NCI-H524 treated with DMSO at 0.1 percent for 48 hours (cell line): ENCODE measurements around the gene IL27RA.

Experiments used
- DNase-seq: peaks from one replicate; lab custom pipeline; 2025; lab: John Stamatoyannopoulos, UW

The IL27RA gene

GRCh38 chr19:14059652-14060155 lies 28.1 kb downstream of the IL27RA start:
- no peak for DNase-seq

- DNase-seq = no peak
These were observed 29.7 kb downstream of the IL27RA start for GRCh38 chr19:14061081-14061749.

GRCh38 chr19:14061751-14062557 lies 30.4 kb downstream of the IL27RA start, which contains the start of gene PALM3:
Gene PALM3, minus strand, starts transcription at chr19:14062076. Its CDS starts 96 bp downstream, at chr19:14061980.
- DNase-seq = no peak

- DNase-seq = no peak
These were observed 30.9 kb downstream of the IL27RA start for GRCh38 chr19:14062558-14062855.

- no peak for DNase-seq
These were observed 31.5 kb downstream of the IL27RA start for GRCh38 chr19:14063105-14063504.

- DNase-seq = no peak
These were observed 34.6 kb downstream of the IL27RA start for GRCh38 chr19:14066134-14066533.

DNA sequence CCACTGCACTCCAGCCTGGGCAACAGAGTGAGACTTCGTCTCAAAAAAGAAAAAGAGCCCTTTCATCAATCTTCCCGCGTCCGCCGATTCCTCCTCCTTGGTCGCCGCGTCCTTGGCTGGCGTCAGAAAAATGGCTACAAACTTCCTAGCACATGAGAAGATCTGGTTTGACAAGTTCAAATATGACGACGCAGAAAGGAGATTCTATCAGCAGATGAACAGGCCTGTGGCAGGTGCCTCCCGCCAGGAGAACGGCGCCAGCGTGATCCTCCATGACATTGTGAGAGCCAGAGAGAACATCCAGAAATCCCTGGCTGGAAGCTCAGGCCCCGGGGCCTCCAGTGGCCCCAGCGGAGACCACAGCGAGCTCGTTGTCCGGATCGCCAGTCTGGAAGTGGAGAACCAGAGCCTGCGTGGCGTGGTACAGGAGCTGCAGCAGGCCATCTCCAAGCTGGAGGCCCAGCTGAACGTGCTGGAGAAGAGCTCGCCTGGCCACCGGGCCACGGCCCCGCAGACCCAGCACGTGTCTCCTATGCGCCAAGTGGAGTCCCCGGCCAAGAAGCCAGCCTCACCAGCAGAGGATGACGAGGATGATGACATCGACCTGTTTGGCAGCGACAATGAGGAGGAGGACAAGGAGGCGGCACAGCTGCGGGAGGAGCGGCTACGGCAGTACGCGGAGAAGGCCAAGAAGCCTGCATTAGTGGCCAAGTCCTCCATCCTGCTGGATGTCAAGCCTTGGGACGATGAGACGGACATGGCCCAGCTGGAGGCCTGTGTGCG lies 38.9 kb downstream of the IL27RA start:
- DNase-seq = no peak

DNA sequence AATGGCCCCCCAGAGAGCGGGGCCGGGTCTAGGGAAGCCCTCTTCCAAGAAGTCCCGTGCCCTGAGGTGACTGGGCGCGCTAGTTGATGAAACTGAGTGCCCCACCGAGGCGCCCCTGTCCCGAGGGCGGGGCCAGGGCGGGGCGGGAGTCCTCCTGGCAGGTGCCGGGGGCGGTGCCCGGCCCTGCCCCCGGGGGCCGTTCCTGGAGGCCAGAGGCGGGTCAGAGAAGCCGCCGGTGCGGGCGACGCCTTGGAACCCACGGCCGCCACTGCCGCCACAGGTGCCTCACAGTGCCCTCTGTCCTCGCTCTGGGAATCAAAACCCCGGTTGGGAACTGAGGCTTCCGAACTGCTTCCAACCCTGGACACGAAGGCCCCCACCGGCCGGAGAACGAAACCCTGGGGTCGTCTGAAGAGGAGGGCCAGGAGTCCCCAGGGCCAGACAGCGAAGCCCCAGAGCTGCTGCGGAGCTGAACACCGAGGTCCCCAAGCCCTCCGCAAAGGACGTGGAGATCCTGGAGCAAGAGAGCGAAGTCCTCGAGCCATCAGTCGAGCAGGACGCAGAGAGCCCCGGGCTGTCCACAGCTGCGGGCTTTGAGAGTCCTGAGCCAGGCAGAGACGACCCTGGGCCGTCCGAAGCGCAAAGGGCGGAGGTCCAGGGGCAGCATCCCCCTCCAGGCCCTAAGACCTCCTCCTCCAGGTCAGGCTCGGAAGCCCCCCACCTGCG lies 41.1 kb downstream of the IL27RA start, which contains the start of gene MISP3:
Gene MISP3 (plus strand): TSS at position 252 of the 726 bp plus-strand sequence. CDS start 524 bp downstream, outside the sequence.
- no peak for DNase-seq

GRCh38 chr19:14073261-14073924 lies 41.8 kb downstream of the IL27RA start:
- no peak for DNase-seq

- no peak for DNase-seq
These were observed 42.6 kb downstream of the IL27RA start for GRCh38 chr19:14073925-14074838.

GRCh38 chr19:14078411-14078810 lies 46.8 kb downstream of the IL27RA start:
- no peak for DNase-seq

DNA sequence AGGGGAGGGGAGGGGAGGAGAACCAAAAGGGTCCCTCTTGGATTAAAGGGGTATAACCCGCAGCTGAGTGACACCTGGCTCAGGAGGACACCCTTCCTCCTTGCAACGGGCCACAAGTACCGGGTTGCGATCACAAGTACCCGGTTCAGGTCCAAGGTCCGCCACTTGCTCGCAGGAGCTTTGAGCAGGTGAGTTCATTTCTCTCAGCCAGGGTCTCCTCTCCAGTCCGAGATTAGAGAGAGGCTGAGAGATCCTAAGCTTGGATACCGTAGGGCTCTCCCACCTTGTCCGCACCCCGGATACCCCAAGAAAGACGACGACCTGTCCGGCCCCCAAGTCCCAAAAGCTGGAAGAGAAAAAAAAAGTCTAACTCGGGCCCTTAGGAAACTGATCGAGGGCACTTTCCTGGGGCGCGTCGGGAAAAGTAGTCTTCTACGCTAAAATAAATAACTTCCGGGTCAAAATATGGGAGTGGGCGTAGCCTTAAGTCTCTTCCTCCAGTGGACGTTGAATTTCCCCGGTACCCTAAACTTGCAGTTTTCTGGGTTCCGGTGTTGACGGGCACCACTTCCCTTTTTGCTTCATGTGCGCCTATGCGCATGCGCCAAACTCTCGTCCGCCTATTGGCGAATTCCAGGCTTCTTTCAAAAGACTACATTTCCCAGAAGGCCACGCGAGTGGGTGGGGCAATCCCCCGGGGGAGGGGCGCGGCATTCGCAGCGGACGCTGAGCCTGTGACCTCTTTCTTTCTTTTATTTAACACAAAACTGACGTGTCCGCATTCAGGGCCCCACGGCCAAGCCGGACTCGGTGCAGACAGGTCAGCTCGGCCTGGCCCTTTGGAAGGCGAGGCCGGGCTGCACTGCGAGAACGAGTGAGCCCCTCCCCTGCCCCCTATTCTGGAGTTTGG lies 49.6 kb downstream of the IL27RA start:
- DNase-seq = peak; percentile 98

GRCh38 chr19:14081797-14082674 lies 50.5 kb downstream of the IL27RA start:
- no peak for DNase-seq

DNA sequence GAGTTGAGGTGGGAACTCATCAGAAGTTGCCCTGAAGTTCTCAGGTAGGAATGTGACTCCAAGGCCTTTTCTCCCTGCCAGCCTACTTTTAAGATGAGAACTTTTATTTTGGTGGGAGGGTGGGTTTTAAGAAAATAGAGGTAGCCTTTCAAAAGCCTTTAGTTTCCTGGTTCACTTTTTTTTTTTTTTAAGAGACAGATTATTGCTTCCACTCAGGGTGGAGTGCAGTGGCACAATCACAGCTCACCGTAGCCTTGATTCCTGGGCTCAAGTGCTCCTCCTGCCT lies 51.1 kb downstream of the IL27RA start:
- no peak for DNase-seq

- DNase-seq = no peak
These were observed 53.9 kb downstream of the IL27RA start, which contains the start of gene C19orf67 for GRCh38 chr19:14085309-14085995. Gene C19orf67, minus strand, starts transcription at chr19:14085783. Its CDS starts 156 bp downstream, at chr19:14085627.

DNA sequence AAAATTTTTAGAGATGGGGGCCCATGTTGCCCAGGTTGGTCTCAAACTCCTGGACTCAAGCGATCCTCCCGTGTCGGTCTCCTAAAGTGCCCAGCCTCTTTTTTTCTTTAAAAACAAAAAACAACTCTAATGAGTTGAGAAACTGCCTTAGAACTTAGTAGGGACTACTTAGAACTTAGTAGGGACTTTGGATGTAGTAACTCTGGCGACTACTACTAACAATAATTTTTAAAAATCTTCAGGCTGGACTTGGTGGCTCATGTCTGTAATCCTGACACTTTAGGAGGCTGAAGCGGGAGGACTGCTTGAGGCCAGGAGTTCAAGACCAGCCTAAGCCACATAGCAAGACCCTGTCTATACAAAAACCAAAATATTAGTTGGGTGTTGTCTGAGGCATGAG lies 54.5 kb downstream of the IL27RA start:
- no peak for DNase-seq

GRCh38 chr19:14088634-14089411 lies 57.3 kb downstream of the IL27RA start:
- DNase-seq = no peak
